SK-N-MC (cell line): ENCODE results near the gene CLDN10.

Source experiments
- EZH2 ChIP-seq: fragments of 200-600 bp; sonication (generic); IDR thresholded peaks from one replicate; pipeline ENCODE4 v1.6.1; 2017; ENCODE audit warnings: antibody characterized with exemption
- POLR2AphosphoS5 ChIP-seq: IDR thresholded peaks from 2 replicates; pipeline ENCODE4 v1.6.1; 2012; ENCODE audit warnings: mild to moderate bottlenecking, low read depth, low read length, borderline replicate concordance

GRCh38 chr13:95568131-95568530, 15.6 kb downstream of the CLDN10 start:
- TF ChIP-seq EZH2 (no peak), POLR2AphosphoS5 (no peak)
